GM15510 (cell line): ENCODE data around the gene VAT1L.

Experiments used
- POLR2A ChIP-seq: IDR thresholded peaks from 3 replicates; pipeline ENCODE4 v1.6.1; 2011; ENCODE audit warnings: borderline replicate concordance; ENCODE audit not compliant: insufficient read length; ENCODE audit errors: extremely low read depth

Gene VAT1L

GRCh38 chr16:77922228-77922754 is 133.9 kb downstream of the VAT1L start:
- no peak for TF ChIP-seq POLR2A

DNA sequence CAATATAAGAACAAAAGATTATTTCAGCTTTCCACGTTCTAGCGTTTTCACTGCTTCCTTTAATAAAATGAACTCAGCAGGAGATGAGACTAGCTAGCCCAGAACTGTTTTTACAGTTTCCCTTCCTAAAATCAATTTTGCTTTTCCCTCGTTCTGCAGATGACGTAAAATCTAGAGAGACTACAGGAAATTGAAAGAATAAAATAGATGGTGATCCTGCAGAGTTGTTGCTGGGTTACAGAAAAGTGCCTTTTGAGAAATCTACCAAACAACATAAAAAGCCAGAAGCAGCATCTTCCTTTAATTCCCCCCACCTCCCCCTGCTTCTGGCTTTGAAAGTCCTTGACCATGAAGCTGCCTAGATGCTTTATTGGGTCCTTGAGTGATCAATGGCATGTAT is 137.2 kb downstream of the VAT1L start:
- TF ChIP-seq POLR2A: no peak

- TF ChIP-seq POLR2A: no peak
Observed at GRCh38 chr16:77928096-77928495, 139.7 kb downstream of the VAT1L start.

GRCh38 chr16:77929004-77929403 is 140.6 kb downstream of the VAT1L start:
- TF ChIP-seq POLR2A: no peak

DNA sequence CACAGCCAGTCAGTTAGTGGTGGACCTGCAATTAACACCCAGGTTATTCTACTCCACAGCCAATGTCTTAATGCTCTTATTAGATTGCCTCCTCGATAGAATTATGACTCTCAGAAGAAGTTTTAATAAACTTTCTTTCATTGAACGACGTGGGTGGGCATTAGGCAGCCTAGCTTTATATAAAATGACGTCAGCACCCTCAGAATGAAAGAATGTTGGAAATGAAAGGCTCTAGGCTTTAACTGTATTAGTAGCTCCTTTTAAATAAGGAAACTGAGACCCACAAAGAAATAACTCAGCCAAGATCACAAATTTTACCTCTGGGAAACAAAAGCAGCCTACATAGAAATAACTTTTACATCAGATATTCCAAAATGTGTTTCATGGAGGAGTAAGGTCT is 142.7 kb downstream of the VAT1L start:
- no peak for TF ChIP-seq POLR2A

GRCh38 chr16:77937473-77938149 is 149.2 kb downstream of the VAT1L start:
- TF ChIP-seq POLR2A: no peak

DNA sequence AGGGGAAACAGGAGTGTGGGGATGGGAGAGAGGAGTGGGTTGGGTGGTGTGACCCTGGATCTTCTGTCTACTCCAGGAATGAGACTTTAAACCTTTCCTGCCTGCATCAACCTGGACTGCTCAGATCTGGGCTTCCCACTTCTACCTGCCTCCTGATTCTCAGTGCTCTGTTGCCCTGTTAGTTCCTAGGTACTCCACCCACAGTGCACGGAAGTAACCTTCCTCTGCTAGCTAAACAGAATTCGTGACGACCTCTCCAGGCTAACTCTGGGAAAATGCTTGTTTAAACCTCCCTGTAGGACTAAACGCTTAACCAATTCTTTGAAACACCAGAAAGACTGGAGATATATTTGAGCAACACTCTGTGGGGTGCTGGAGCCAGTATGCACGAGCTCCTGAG is 150.5 kb downstream of the VAT1L start:
- TF ChIP-seq POLR2A: no peak

- TF ChIP-seq POLR2A: no peak
Observed at GRCh38 chr16:77939968-77940367, 151.6 kb downstream of the VAT1L start.

DNA sequence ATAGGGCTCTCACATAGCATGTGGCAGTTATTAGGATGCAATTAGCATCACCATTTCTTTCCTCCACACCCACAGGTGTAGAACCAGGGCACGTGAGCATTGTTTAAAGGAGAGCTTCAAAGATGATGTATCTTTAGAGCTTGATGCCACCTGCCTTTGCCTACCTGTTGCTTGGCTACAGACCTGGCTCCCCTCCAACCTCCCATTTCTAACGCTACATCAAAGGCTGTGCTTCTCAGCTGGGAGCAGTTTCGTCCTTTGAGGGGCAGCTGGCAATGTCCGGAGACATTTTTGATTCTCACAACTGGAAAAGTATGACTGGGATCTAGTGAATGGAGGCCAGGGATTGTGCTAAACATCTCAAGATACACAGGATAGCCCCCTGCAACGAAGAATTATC is 155.4 kb downstream of the VAT1L start:
- no peak for TF ChIP-seq POLR2A

- TF ChIP-seq POLR2A: no peak
Observed at GRCh38 chr16:77944631-77945030, 156.3 kb downstream of the VAT1L start.

GRCh38 chr16:77945126-77945525 is 156.8 kb downstream of the VAT1L start:
- TF ChIP-seq POLR2A: no peak

DNA sequence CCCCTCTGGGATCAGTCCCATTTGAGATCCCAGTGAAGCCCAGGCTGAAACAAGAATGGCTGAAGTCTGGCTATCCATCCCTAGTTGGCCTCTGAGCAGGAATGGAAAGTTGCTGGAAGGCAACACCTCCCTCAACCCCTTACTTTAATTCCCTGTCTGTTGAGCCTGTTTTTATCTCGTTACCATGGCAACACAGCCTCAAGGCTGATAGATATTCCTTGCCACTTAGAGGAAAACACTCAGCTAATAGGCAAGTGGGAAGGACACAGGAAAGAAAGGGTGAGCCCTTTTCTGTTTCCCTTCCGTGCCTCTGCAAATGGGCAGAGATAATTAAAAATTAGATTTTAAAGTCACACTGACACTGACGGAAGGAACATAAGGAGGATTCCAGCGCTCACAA is 158.5 kb downstream of the VAT1L start:
- no peak for TF ChIP-seq POLR2A

DNA sequence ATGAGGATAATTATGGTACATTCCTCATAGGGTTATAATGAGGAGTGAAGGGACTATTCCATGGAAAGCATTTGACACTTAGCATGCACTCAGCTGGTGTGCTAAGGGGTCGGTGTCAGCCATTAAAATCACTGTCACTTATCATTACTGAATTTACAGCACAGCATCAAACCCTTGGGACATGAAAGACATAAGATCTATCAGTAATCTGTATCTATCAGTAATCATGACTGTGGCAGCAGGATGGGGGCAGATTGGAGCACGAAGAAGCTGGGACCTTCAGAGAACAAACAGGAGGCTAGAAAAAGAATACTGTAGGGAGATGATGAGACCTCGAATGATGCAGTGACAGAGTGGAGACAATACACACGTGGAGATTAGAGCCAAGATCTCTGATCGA is 160.5 kb downstream of the VAT1L start:
- TF ChIP-seq POLR2A: no peak

- no peak for TF ChIP-seq POLR2A
Observed at GRCh38 chr16:77949445-77949844, 161.1 kb downstream of the VAT1L start.

GRCh38 chr16:77951788-77952187 is 163.4 kb downstream of the VAT1L start:
- TF ChIP-seq POLR2A: no peak

GRCh38 chr16:77955127-77955526 is 166.8 kb downstream of the VAT1L start:
- TF ChIP-seq POLR2A: no peak
